Measurements from ENCODE around the gene UBAP2L.

DNA sequence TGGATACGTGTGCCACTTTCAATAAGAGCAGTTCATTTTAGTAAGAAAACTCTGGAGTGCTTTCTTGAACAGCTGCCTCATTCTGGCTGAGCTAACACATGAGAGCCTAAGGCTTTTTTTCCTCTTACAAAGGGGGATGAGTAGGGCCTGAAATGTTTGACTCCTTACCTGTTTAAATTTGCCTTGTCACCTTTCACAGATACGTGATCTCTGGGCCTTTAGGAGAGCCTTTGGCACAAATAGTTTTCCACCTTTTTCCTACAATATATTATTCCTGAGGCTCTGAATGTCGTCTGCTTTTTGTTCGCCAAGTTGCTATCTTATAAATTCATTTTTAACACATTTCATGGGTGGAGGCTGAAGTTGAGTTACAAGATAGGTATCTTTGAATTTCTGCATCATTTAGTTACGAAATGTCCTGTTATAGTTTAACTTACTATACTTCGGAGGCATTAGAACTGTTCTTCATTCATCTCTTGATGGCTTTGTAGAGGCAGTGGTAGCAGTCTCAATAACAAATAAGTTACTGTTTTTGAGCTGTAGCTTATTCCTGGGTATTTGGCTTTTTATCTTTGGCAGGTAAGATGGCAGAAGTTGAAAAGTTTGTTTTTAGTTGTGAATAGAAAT lies 17.2 kb downstream of the UBAP2L start:
- TF ChIP-seq SUZ12 (IDR thresholded peaks at IDR 0.05; ENCODE audit: extremely low read depth, insufficient read depth, insufficient read length) (no peak), ZNF274 (IDR thresholded peaks at IDR 0.05; ENCODE audit: low read depth, low read length) (no peak)
